PC-9 (cell line): Measurements from ENCODE around the gene REG3G.

Experiments
- EZH2 ChIP-seq: fragments of 200-600 bp; sonication (generic); IDR thresholded peaks from 2 replicates; pipeline ENCODE4 v1.8.0; 2017; ENCODE audit warnings: antibody characterized with exemption, low read depth
- TF ChIP-seq, protein P1 (sequence below): fragments of 200-600 bp; sonication (generic); conservative IDR thresholded peaks from 2 replicates; pipeline ENCODE4 v1.6.1; 2017; ENCODE audit warnings: mixed run types, antibody characterized with exemption, mild to moderate bottlenecking, moderate library complexity

DNA sequence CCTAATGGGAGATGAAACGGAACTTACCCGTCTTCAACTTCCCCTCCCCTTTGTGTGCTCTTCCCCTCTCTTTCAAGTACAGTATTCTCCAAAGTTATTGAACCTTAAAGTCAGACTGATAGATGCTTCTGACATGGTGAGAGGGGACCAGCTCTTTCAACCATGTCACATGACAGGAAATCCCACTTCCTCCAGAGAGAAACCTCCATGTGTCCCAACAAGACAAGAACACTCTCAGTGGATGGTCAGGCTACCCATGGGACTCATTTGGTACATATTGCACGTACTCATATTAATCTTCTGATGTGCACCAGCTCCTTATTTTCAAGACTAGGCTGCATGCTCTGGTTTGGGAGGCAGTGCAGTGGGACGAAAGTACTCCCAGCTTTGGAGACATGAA, 44.6 kb upstream of the REG3G start:
- no peak for TF ChIP-seq EZH2
- TF ChIP-seq, protein P1, sequence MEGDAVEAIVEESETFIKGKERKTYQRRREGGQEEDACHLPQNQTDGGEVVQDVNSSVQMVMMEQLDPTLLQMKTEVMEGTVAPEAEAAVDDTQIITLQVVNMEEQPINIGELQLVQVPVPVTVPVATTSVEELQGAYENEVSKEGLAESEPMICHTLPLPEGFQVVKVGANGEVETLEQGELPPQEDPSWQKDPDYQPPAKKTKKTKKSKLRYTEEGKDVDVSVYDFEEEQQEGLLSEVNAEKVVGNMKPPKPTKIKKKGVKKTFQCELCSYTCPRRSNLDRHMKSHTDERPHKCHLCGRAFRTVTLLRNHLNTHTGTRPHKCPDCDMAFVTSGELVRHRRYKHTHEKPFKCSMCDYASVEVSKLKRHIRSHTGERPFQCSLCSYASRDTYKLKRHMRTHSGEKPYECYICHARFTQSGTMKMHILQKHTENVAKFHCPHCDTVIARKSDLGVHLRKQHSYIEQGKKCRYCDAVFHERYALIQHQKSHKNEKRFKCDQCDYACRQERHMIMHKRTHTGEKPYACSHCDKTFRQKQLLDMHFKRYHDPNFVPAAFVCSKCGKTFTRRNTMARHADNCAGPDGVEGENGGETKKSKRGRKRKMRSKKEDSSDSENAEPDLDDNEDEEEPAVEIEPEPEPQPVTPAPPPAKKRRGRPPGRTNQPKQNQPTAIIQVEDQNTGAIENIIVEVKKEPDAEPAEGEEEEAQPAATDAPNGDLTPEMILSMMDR: no peak
